Thyroid gland (tissue), 4 donors: ENCODE data around the gene TAP2.

ENCODE experiments used
- POLR2A ChIP-seq, 2 donors: fragments of 450-650 bp; IDR thresholded peaks; one replicate each; pipeline ENCODE4 v1.6.1; 2017; ENCODE audit warnings: antibody characterized with exemption in 2 of 2, mild to moderate bottlenecking in 2 of 2, moderate library complexity in 1 of 2
- TF ChIP-seq, protein P1 (sequence below), 6 experiments: fragments of 200-600 bp in 3 of 6; fragments of 450-650 bp in 3 of 6; sonication (generic) in 3 of 6; IDR thresholded peaks; one replicate each; pipeline ENCODE4 v1.5.1; 2016 to 2019; ENCODE audit warnings: antibody characterized with exemption in 6 of 6, mild to moderate bottlenecking in 2 of 6, inconsistent platforms in 1 of 6, moderate library complexity in 1 of 6

GRCh38 chr6:32862725-32863124 lies 24.2 kb upstream of the TAP2 start:
- TF ChIP-seq, protein P1, sequence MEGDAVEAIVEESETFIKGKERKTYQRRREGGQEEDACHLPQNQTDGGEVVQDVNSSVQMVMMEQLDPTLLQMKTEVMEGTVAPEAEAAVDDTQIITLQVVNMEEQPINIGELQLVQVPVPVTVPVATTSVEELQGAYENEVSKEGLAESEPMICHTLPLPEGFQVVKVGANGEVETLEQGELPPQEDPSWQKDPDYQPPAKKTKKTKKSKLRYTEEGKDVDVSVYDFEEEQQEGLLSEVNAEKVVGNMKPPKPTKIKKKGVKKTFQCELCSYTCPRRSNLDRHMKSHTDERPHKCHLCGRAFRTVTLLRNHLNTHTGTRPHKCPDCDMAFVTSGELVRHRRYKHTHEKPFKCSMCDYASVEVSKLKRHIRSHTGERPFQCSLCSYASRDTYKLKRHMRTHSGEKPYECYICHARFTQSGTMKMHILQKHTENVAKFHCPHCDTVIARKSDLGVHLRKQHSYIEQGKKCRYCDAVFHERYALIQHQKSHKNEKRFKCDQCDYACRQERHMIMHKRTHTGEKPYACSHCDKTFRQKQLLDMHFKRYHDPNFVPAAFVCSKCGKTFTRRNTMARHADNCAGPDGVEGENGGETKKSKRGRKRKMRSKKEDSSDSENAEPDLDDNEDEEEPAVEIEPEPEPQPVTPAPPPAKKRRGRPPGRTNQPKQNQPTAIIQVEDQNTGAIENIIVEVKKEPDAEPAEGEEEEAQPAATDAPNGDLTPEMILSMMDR (IDR thresholded peaks at IDR 0.05): no peak
- TF ChIP-seq POLR2A (IDR thresholded peaks at IDR 0.05): no peak
